Kidney (tissue), 14 donors: ENCODE measurements around the gene TTLL5. TPM values are rescaled to one million over a fixed set of nuclear protein-coding genes. Genes with fewer than 3 reads are reported as not detected.

ENCODE experiments used
- DNase-seq, 5 donors: peaks; one replicate each; pipeline ENCODE4 v3.0.0-alpha.2; 2013 to 2020
- FAIRE-seq: peaks from 2 replicates; lab custom pipeline; 2012; peaks lifted over from hg19 to GRCh38; lab: Jason Lieb, UNC
- H3K27ac ChIP-seq, 2 donors: one replicate each; pipeline ENCODE4 v1.7.0; 2013; ENCODE audit warnings: low read depth in 2 of 2, low read length in 2 of 2, inconsistent platforms in 1 of 2
- H3K27me3 ChIP-seq: one replicate; pipeline ENCODE4 v1.7.1; 2013; ENCODE audit warnings: low read length, inconsistent platforms; ENCODE audit not compliant: control insufficient read depth, insufficient read depth
- H3K36me3 ChIP-seq, 3 donors: one replicate each; pipeline versions ENCODE4 v1.7.0 to v1.7.1; 2013; ENCODE audit warnings: low read length in 3 of 3, control low read depth in 1 of 3, inconsistent platforms in 1 of 3; ENCODE audit not compliant: insufficient read depth in 3 of 3, control insufficient read depth in 2 of 3
- H3K4me1 ChIP-seq, 3 donors: one replicate each; pipeline versions ENCODE4 v1.7.0 to v1.7.1; 2013; ENCODE audit warnings: low read length in 3 of 3, inconsistent platforms in 1 of 3, low read depth in 1 of 3; ENCODE audit not compliant: control insufficient read depth in 2 of 3, insufficient read depth in 2 of 3
- H3K4me3 ChIP-seq, 3 donors: one replicate each; pipeline versions ENCODE4 v1.7.0 to v1.8.1; 2013; ENCODE audit warnings: low read length in 3 of 3, control low read depth in 1 of 3, inconsistent platforms in 1 of 3
- H3K9ac ChIP-seq, 3 donors: one replicate each; pipeline versions ENCODE4 v1.7.0 to v1.7.1; 2013; ENCODE audit warnings: low read length in 3 of 3, control low read depth in 1 of 3, inconsistent platforms in 1 of 3
- H3K9me3 ChIP-seq, 3 donors: one replicate each; pipeline versions ENCODE4 v1.7.0 to v1.7.1; 2013; ENCODE audit warnings: low read length in 3 of 3, control low read depth in 1 of 3, inconsistent platforms in 1 of 3; ENCODE audit not compliant: control insufficient read depth in 2 of 3, insufficient read depth in 1 of 3
- intact Hi-C: fragments of 100-400 bp; cut with DNase I; formaldehyde crosslinking; loops from one replicate; pipeline ENCODE4 v1.11.1; 2022
- polyA plus RNA-seq: library from polyadenylated mRNA; stranded (reverse); fragments of 350-450 nt; fragmentation: Illumina TruSeq; extraction: RNeasy Lipid Tissue Mini Kit (QIAGEN cat#74804); gene quantifications from one replicate; pipeline ENCODE4 v1.2.3, GENCODE V29; 2014; ENCODE audit warnings: low read depth, low replicate concordance; ENCODE audit not compliant: insufficient read depth
- total RNA-seq: library from RNA; stranded (reverse); fragmentation: NEBNext Ultra II Directional; extraction: Animal tissue kit (Norgen Biotek cat#: 25700); gene quantifications from one replicate; pipeline ENCODE4 v1.2.1, GENCODE V29; 2021
- TF ChIP-seq, protein P1 (sequence below): IDR thresholded peaks from 3 replicates; pipeline ENCODE4 v1.5.1; 2012; ENCODE audit warnings: mild to moderate bottlenecking, moderate library complexity, borderline replicate concordance; ENCODE audit not compliant: insufficient read depth; ENCODE audit errors: extremely low read depth
- donor health status: control.
- donor health status: control.
- donor health status: control.
- donor health status: control.
- donor health status: control.
- donor health status: DM: yes; HTN: yes; CAD: no.
- donor health status: Normal renal cell carcinoma (clear cell type).

The TTLL5 gene
- total and polyA plus RNA-seq, 2 donors from 2014 or later = 16.8 to 37.2 TPM

DNA sequence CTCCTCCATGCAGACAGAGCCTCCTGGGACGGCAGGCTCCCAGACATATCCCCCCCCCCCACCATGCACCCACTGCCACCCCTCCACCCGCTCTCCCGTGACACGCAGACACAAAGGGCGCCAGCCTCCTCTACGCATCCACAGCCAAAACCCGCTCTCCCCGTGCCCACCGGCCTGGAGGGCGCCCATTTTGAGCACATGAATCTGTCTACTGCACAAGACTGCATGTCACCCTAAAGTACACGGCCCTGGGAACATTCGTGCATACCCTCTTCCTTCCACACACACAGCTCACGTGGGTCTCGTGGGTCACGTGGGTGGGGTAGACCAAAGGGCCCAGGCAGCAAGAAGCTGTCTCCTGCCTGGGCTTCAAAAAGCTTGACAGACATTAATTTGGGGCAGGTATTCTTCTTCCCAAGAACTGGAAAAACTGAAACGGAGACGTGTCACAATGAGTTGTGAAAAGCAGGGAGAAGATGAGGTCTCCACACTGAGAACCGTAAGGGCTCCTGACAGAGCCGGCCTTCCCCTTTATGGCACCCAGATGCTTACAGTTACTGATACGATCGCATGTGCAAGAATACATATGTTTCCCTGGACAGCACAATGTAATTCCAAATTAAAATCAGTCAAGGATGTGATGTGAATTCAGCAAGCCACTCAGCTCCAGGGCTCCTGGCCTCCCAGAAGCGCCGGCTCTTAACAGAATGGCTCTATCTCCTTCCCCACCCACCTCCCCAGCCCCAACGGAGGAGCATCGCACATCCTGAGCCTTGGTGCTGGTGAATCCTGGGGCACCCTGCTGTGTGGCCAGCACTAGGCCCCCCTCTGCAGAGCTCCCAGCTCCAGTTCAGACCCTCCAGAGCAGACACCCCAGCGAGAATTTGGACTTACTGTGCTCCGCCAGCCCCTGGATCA lies 318.9 kb downstream of the TTLL5 start:
- TF ChIP-seq, protein P1, sequence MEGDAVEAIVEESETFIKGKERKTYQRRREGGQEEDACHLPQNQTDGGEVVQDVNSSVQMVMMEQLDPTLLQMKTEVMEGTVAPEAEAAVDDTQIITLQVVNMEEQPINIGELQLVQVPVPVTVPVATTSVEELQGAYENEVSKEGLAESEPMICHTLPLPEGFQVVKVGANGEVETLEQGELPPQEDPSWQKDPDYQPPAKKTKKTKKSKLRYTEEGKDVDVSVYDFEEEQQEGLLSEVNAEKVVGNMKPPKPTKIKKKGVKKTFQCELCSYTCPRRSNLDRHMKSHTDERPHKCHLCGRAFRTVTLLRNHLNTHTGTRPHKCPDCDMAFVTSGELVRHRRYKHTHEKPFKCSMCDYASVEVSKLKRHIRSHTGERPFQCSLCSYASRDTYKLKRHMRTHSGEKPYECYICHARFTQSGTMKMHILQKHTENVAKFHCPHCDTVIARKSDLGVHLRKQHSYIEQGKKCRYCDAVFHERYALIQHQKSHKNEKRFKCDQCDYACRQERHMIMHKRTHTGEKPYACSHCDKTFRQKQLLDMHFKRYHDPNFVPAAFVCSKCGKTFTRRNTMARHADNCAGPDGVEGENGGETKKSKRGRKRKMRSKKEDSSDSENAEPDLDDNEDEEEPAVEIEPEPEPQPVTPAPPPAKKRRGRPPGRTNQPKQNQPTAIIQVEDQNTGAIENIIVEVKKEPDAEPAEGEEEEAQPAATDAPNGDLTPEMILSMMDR = no peak
- no peak for FAIRE-seq
- peaks cover 0 to 9% (median 5%) of the 10 kb centered on the region in 3 donors for H3K4me1 ChIP-seq
- peak in 2 of 5 donors; percentile 56 to 72 for DNase-seq
- no peaks in the 10 kb centered on the region for H3K36me3 ChIP-seq
- no peaks in the 10 kb centered on the region for H3K9me3 ChIP-seq
- intact Hi-C loops = loop anchor here (5.0 kb wide), 1 partner anchor 268 kb away; no protein-coding TSS in a partner anchor
- peak overlapping the region in 1 of 2 donors; percentile 44 for H3K27ac ChIP-seq
- H3K9ac ChIP-seq = peak overlapping the region in 1 of 3 donors; percentile 82
- no peaks in the 10 kb centered on the region for H3K27me3 ChIP-seq
- H3K4me3 ChIP-seq = peak overlapping the region in 1 of 3 donors; percentile 75

DNA sequence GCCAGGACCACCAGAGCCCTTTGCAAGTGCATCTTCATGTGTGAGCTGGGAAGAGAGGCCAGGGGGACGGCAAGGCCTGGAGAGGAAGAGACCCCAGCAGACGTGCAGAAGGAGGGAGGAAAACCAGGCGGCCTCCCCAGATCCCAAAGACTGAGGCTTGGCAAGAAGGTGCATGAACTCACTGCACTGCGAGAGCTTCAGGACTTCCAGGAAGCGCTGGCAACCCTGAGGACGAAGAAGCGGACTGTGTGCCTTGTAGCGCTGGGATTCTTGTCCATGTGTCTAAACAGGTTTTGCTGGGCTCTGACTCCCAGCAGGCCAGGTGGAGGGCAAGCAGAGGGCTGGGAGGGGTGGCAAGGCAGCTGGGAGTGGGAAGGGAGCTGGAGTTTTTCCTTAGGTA lies 319.8 kb downstream of the TTLL5 start:
- H3K9ac ChIP-seq = peak overlapping the region in 2 of 3 donors; percentile 82 to 84
- no peak for FAIRE-seq
- intact Hi-C loops = loop anchor here (5.0 kb wide), 1 partner anchor 269 kb away; no protein-coding TSS in a partner anchor

DNA sequence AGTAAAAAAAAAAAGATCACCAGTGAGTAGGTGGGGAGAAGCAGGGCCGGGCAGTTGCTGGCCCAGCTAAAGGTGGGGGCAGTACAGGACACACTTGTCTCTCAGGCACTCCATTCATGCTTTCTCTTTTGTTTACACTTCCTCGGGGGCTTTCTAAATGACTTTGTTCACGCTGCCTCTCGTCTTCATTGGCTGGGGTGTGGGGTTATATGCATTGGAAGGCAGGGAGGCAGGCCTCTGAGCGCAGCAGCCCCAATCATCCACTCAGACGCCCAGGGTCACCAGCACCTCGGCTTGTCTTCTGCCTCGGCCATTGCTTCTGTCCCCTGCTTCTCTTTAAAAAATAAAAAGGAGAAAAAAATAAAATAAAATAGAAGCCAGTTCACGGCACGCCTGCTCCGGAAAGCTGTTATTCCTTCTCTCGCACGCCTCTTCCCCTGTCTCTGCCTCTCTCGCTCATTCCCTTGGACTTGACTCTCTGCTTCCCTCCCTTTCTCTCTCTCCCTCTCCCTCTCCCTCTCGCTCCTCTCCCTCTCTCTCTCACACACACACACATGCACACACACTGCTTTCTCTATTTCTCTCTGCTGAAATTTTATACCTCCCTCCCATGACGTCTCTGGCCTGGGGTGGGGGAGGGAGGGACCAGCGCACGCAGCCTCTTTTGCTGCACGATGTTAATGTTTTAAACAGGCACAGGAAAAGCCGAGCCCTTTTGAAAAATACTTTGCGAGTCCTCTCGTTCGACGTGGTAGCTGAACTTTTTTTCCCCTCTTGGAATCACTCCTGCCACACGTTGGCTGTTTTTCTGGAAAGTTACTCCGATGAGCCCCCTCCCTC lies 320.6 kb downstream of the TTLL5 start, which contains the start of gene TGFB3:
TGFB3 (minus strand) TSS at position 570 of the 840 bp plus-strand sequence. CDS start 1,102 bp downstream, outside the sequence.
- Histone ChIP-seq H3K4me3 (peak within 1 kb of the TSS; percentile 66 to 85 (median 75)), H3K27ac (peak within 1 kb of the TSS; percentile 89 to 92), H3K9ac (peak within 1 kb of the TSS; percentile 54 to 84 (median 82)), H3K4me1 (peaks cover 3 to 11% (median 5%) of the 10 kb centered on the region in 3 donors), H3K36me3 (no peaks in the 10 kb centered on the region), H3K27me3 (no peaks in the 10 kb centered on the region), H3K9me3 (no peaks in the 10 kb centered on the region)
- peak; percentile 89 to 97 (median 91) for DNase-seq
- FAIRE-seq = no peak
- TF ChIP-seq, protein P1 = no peak
- intact Hi-C loops = loop anchor here (5.0 kb wide), 1 partner anchor 269 kb away; no protein-coding TSS in a partner anchor

More for the DNA sequence above, 319.8 kb downstream of the TTLL5 start:
- Histone ChIP-seq H3K27ac (peak overlapping the region; percentile 89 to 92), H3K36me3 (no peaks in the 10 kb centered on the region), H3K27me3 (no peaks in the 10 kb centered on the region), H3K9me3 (no peaks in the 10 kb centered on the region), H3K4me1 (peaks cover 0 to 9% (median 5%) of the 10 kb centered on the region in 3 donors), H3K4me3 (peak overlapping the region; percentile 17 to 75 (median 66))
- DNase-seq = peak in 3 of 5 donors; percentile 46 to 69 (median 48)
- TF ChIP-seq, protein P1 = no peak
